ENCODE results near the gene NR6A1.

DNA sequence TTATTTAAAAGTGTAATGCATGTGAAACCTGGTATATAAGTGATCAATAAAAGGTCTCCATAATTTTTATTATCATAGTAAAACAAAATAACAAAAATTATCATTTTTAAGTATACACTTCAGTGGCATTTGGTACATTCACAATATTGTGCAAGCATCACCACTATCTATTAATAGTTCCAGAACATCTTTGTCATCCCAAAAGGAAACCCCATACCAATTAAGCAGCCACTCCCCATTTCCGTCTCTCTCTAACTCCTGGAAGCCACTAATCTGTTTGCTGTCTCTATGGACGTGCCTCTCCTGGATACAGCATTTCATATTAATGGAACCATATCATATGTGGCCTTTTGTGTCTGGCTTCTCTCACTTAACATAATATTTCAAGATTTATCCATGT, 13.4 kb upstream of the NR6A1 start:
- TF ChIP-seq, protein P1, sequence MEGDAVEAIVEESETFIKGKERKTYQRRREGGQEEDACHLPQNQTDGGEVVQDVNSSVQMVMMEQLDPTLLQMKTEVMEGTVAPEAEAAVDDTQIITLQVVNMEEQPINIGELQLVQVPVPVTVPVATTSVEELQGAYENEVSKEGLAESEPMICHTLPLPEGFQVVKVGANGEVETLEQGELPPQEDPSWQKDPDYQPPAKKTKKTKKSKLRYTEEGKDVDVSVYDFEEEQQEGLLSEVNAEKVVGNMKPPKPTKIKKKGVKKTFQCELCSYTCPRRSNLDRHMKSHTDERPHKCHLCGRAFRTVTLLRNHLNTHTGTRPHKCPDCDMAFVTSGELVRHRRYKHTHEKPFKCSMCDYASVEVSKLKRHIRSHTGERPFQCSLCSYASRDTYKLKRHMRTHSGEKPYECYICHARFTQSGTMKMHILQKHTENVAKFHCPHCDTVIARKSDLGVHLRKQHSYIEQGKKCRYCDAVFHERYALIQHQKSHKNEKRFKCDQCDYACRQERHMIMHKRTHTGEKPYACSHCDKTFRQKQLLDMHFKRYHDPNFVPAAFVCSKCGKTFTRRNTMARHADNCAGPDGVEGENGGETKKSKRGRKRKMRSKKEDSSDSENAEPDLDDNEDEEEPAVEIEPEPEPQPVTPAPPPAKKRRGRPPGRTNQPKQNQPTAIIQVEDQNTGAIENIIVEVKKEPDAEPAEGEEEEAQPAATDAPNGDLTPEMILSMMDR (IDR thresholded peaks at IDR 0.05) = no peak
- TF ChIP-seq POLR2A (IDR thresholded peaks at IDR 0.05) = no peak
